ENCODE data around the gene ANXA2. TPM values are rescaled to one million over a fixed set of nuclear protein-coding genes. Genes with fewer than 3 reads are reported as not detected.
"Not testable (repeated sequence)": the region's sequence is repeated elsewhere in the genome, so short reads cannot be mapped to it uniquely, and the experiment has no call there.

The ANXA2 gene
- polyA plus RNA-seq, 2 donors, result 1,972 to 2,098 TPM

DNA sequence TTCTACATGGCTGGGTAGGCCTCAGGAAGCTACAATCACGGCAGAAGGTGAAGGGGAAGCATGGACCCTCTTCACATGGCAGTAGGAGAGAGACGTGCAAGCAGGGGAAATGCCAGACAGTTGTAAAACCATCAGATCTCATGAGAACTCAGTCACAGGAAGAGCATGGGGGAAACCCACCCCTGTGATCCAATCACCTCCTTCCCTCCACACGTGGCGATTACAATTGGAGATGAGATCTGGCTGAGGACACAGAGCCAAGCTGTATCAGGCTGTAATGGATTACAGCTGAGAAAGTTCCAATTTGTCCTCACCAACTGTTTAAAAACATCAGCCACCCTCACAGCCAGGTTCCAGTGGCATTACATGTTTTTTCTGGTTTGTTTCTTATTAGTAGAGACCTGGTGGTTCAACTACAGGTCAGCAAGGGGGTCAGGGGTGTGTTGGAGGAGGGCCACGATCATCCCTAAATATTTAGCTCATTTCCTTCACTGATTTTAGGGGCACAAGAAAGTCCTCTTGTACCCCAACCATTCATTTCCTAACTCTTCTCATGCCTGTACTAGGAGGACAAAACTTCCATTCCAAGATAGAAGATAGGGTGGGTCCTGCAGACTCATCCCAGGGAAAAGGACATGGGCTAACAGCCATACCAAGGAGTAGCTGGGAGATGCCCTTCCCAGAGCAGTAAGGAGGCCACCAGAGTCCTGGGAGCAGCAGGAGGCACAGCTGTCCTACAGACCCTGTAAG is 54.4 kb downstream of the ANXA2 start:
- no peaks in the 10 kb centered on the region for H3K9me3 ChIP-seq (ENCODE audit: control insufficient read depth in 2 of 2, insufficient read depth in 1 of 2, low read depth in 1 of 2, low read length in 1 of 2)
- peaks cover 2 to 3% of the 10 kb centered on the region in 2 donors for H3K4me1 ChIP-seq (ENCODE audit: control insufficient read depth in 2 of 2, insufficient read depth in 2 of 2, low read length in 1 of 2)
- 61 to 77% methylated on average over 5 of the region's 5 CpGs for WGBS, 2 donors
- H3K4me3 ChIP-seq (ENCODE audit: low read depth in 1 of 2, low read length in 2 of 2), result no peak overlapping the region
- H3K27ac ChIP-seq (ENCODE audit: low read depth in 2 of 2, low read length in 1 of 2), result no peak overlapping the region
- H3K36me3 ChIP-seq (ENCODE audit: control insufficient read depth in 2 of 2, insufficient read depth in 2 of 2, low read length in 1 of 2), result peaks cover 14 to 24% of the 10 kb centered on the region in 2 donors
- no peaks in the 10 kb centered on the region for H3K27me3 ChIP-seq (ENCODE audit: control insufficient read depth in 1 of 2, insufficient read depth in 2 of 2, low read length in 2 of 2)

DNA sequence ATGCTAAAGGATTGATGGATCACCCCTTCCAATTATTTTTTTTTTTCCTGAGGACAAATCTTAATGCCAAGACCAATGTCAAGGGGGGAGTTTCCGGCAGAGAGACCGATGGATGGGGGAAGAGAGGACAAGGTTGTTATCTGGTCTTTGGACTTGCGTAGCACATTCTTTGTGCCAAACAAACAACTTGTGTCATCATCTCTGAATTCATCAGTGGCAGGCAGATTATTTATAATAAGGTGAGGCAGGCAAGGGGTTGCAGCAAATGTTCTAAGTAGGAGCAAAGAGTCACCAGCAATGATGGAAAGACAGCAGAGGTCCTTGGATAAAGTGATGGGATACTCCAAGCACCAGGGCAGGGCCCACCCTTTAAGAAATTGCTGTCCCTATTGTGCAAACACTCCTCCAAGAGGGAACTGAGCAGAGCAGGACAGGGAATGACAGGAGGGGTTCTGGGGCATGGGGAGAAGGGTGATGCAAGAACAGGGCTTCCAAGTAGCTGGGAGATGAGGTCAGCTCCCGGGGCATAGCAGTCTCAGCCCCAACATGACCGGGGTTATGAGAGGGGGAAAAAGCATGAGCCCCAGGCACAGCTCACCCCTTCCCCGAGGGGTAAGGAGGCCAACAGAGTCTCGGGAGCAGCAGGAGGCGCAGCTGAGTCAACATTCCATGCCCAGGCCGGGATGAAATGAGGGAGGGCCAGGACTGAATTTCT is 57.4 kb downstream of the ANXA2 start:
- Histone ChIP-seq H3K4me3 (ENCODE audit: low read depth in 1 of 2, low read length in 2 of 2) (no peak overlapping the region), H3K27me3 (ENCODE audit: control insufficient read depth in 1 of 2, insufficient read depth in 2 of 2, low read length in 2 of 2) (no peaks in the 10 kb centered on the region), H3K9me3 (ENCODE audit: control insufficient read depth in 2 of 2, insufficient read depth in 1 of 2, low read depth in 1 of 2, low read length in 1 of 2) (no peaks in the 10 kb centered on the region), H3K27ac (ENCODE audit: low read depth in 2 of 2, low read length in 1 of 2) (no peak overlapping the region), H3K36me3 (ENCODE audit: control insufficient read depth in 2 of 2, insufficient read depth in 2 of 2, low read length in 1 of 2) (peaks cover 0 to 3% of the 10 kb centered on the region in 2 donors), H3K4me1 (ENCODE audit: control insufficient read depth in 2 of 2, insufficient read depth in 2 of 2, low read length in 1 of 2) (peaks cover 2 to 3% of the 10 kb centered on the region in 2 donors)
- WGBS, 2 donors, result 84 to 87% methylated on average over 9 of the region's 9 CpGs

DNA sequence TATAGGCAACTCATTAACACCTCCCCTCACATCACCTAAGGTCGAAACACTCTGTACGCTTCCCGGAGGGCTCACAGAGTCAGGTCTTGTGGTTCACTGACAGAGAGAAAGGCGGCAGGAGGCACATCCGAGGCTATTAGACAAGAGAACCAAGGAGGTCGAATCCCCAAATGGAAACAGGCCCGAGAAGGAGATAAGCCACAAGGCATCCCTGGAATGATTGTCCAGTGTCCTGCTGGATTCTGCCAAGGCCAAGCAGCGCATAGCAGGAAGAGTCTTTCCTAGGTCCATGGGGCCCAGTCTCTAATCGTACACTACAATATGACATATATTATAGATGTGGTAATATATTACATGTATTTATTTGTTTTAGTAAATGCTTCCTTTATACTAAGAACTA is 58.5 kb downstream of the ANXA2 start:
- peaks cover 2 to 3% of the 10 kb centered on the region in 2 donors for H3K4me1 ChIP-seq (ENCODE audit: control insufficient read depth in 2 of 2, insufficient read depth in 2 of 2, low read length in 1 of 2)
- no peaks in the 10 kb centered on the region for H3K9me3 ChIP-seq (ENCODE audit: control insufficient read depth in 2 of 2, insufficient read depth in 1 of 2, low read depth in 1 of 2, low read length in 1 of 2)
- 79 to 88% methylated on average over 9 of the region's 9 CpGs for WGBS, 2 donors
- H3K27me3 ChIP-seq (ENCODE audit: control insufficient read depth in 1 of 2, insufficient read depth in 2 of 2, low read length in 2 of 2), result no peaks in the 10 kb centered on the region
- no peak overlapping the region for H3K27ac ChIP-seq (ENCODE audit: low read depth in 2 of 2, low read length in 1 of 2)
- H3K4me3 ChIP-seq (ENCODE audit: low read depth in 1 of 2, low read length in 2 of 2), result no peak overlapping the region
- H3K36me3 ChIP-seq (ENCODE audit: control insufficient read depth in 2 of 2, insufficient read depth in 2 of 2, low read length in 1 of 2), result peaks cover 0 to 3% of the 10 kb centered on the region in 2 donors

DNA sequence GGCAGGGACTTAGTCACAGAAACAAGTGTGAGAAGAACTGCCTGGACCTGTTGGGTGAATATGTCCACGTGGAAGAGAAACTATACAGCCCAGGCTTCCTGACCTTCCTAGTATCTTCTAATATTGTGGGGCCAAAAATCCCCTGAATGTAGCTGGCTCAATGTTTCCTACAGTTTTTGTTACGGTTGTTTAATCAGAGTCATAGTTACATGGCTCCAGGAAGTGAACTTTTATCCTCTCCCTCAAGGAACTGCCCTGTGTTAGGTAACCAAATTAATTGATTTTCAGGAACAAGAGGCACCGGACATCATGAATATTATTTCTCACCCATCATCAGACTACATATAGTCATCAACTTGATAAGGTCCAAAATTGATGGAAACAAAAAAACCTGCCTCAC is 59.0 kb downstream of the ANXA2 start:
- Histone ChIP-seq H3K4me1 (ENCODE audit: control insufficient read depth in 2 of 2, insufficient read depth in 2 of 2, low read length in 1 of 2) (peaks cover 2 to 3% of the 10 kb centered on the region in 2 donors), H3K27ac (ENCODE audit: low read depth in 2 of 2, low read length in 1 of 2) (no peak overlapping the region), H3K4me3 (ENCODE audit: low read depth in 1 of 2, low read length in 2 of 2) (no peak overlapping the region), H3K36me3 (ENCODE audit: control insufficient read depth in 2 of 2, insufficient read depth in 2 of 2, low read length in 1 of 2) (peaks cover 0 to 3% of the 10 kb centered on the region in 2 donors), H3K27me3 (ENCODE audit: control insufficient read depth in 1 of 2, insufficient read depth in 2 of 2, low read length in 2 of 2) (no peaks in the 10 kb centered on the region), H3K9me3 (ENCODE audit: control insufficient read depth in 2 of 2, insufficient read depth in 1 of 2, low read depth in 1 of 2, low read length in 1 of 2) (no peaks in the 10 kb centered on the region)
- WGBS, 2 donors, result 57 to 58% methylated on average over 3 of the region's 3 CpGs

DNA sequence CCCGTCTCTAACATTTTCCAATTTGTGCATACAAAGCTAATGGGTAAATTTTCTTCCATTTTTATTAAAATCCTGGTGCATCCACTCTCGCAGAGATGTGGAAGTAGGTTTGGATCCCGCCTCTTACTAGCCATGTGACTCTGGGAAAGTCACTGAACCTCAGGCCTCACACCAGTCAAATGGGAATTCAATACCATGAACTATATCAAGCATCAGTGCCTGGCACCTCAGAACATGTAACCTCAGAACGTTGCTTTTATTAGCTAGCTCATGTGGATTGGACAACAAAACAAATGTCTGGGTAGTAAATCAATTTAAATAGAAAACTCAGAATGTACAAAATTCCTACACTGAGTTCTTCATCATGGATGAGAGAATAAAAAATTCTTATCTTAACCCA is 60.7 kb downstream of the ANXA2 start:
- WGBS, 2 donors, result 83 to 85% methylated on average over 4 of the region's 4 CpGs
- Histone ChIP-seq H3K9me3 (ENCODE audit: control insufficient read depth in 2 of 2, insufficient read depth in 1 of 2, low read depth in 1 of 2, low read length in 1 of 2) (no peaks in the 10 kb centered on the region), H3K36me3 (ENCODE audit: control insufficient read depth in 2 of 2, insufficient read depth in 2 of 2, low read length in 1 of 2) (peaks cover 0 to 3% of the 10 kb centered on the region in 2 donors), H3K27ac (ENCODE audit: low read depth in 2 of 2, low read length in 1 of 2) (no peak overlapping the region), H3K4me3 (ENCODE audit: low read depth in 1 of 2, low read length in 2 of 2) (no peak overlapping the region), H3K27me3 (ENCODE audit: control insufficient read depth in 1 of 2, insufficient read depth in 2 of 2, low read length in 2 of 2) (no peaks in the 10 kb centered on the region), H3K4me1 (ENCODE audit: control insufficient read depth in 2 of 2, insufficient read depth in 2 of 2, low read length in 1 of 2) (no peaks in the 10 kb centered on the region)

DNA sequence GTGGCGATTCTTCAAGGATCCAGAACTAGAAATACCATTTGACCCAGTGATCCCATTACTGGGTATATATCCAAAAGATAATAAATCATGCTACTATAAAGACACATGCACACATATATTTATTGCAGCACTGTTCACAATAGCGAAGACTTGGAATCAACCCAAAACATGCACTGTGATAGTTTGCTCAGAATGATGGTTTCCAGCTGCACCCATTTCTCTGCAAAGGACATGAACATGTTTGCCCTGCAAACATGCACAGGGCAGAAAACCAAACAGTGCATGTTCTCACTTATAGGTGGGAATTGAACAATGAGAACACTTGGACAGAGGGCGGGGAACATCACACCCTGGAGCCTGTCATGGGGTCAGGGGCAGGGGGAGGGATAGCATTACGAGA is 62.5 kb downstream of the ANXA2 start:
- not testable (repeated sequence) for H3K4me3 ChIP-seq (ENCODE audit: low read depth in 1 of 2, low read length in 2 of 2); H3K36me3 ChIP-seq (ENCODE audit: control insufficient read depth in 2 of 2, insufficient read depth in 2 of 2, low read length in 1 of 2); H3K27me3 ChIP-seq (ENCODE audit: control insufficient read depth in 1 of 2, insufficient read depth in 2 of 2, low read length in 2 of 2); H3K4me1 ChIP-seq (ENCODE audit: control insufficient read depth in 2 of 2, insufficient read depth in 2 of 2, low read length in 1 of 2); H3K27ac ChIP-seq (ENCODE audit: low read depth in 2 of 2, low read length in 1 of 2); H3K9me3 ChIP-seq (ENCODE audit: control insufficient read depth in 2 of 2, insufficient read depth in 1 of 2, low read depth in 1 of 2, low read length in 1 of 2)
- 69 to 72% methylated on average over 4 of the region's 4 CpGs for WGBS, 2 donors

DNA sequence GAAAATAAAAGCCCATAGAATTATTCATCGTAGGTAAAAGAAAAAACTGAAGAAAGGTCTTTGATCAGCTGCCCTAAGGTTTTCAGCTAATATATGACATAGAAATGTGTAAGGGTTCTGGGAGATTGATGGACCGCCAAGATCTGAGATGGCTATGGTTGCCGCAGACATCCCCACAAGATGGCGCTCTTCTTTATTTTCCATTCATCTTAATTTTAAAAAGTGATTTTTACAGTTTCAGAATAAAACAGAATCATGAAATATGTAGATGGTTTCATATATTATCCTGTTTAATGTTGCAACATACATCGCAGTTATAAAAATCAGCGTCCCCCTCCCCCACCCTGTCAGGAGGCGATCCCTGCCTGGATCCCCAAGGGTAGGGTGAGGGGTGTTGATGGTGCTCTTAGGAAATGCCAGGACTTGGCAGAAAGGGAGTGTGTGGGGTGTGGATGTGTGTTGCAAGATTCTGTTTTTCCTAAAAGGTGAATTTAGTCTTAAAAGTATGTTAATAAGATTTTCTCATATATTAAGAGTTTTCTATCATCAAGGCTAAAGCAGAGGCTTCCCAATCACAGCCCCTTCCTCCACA is 68.8 kb downstream of the ANXA2 start:
- no peaks in the 10 kb centered on the region for H3K27me3 ChIP-seq (ENCODE audit: control insufficient read depth in 1 of 2, insufficient read depth in 2 of 2, low read length in 2 of 2)
- WGBS, 2 donors, result 17% methylated on average over 7 of the region's 7 CpGs
- no peaks in the 10 kb centered on the region for H3K4me1 ChIP-seq (ENCODE audit: control insufficient read depth in 2 of 2, insufficient read depth in 2 of 2, low read length in 1 of 2)
- H3K4me3 ChIP-seq (ENCODE audit: low read depth in 1 of 2, low read length in 2 of 2), result no peak overlapping the region
- no peaks in the 10 kb centered on the region for H3K36me3 ChIP-seq (ENCODE audit: control insufficient read depth in 2 of 2, insufficient read depth in 2 of 2, low read length in 1 of 2)
- H3K9me3 ChIP-seq (ENCODE audit: control insufficient read depth in 2 of 2, insufficient read depth in 1 of 2, low read depth in 1 of 2, low read length in 1 of 2), result no peaks in the 10 kb centered on the region
- no peak overlapping the region for H3K27ac ChIP-seq (ENCODE audit: low read depth in 2 of 2, low read length in 1 of 2)

DNA sequence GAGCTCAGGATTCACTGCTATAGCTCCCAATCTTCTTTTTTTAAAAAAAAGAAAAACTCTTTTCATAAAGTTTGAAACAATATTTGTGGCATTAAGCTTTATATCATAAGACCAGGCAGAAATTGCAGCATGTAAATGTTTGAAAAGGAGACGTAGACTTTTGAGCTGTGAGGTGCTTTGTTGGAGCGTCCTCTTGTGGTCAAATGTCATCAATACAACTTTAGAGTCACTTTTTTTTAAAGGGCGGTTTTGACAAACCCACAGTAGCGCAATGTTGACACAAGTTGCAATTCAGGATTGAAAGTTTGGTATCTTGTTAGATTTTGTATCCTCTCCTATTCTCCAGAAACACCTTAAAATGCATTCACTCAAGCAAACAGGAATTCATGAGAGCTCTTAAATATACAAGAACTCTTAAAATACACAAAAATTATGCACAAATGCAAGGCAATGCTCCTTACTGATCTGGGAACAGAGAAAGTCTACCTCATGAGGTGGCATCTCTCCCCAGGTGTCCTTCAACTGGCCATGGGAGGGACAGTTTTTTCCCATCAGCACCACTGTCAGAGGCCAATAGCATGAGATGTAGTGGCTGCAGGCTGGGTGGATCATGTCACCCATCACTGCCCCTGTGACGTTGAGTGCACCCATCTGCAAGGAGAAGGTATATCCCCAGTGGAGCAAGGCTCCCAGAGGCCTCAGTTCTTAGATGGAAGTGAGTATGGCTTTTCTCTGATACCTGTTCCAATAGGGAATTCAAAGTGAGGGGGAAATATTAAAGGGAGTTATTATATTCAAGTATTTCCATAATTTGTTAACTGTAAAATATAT is 70.7 kb downstream of the ANXA2 start:
- Histone ChIP-seq H3K27me3 (ENCODE audit: control insufficient read depth in 1 of 2, insufficient read depth in 2 of 2, low read length in 2 of 2) (peaks cover 0 to 2% of the 10 kb centered on the region in 2 donors), H3K27ac (ENCODE audit: low read depth in 2 of 2, low read length in 1 of 2) (no peak overlapping the region), H3K36me3 (ENCODE audit: control insufficient read depth in 2 of 2, insufficient read depth in 2 of 2, low read length in 1 of 2) (no peaks in the 10 kb centered on the region), H3K4me1 (ENCODE audit: control insufficient read depth in 2 of 2, insufficient read depth in 2 of 2, low read length in 1 of 2) (no peaks in the 10 kb centered on the region), H3K4me3 (ENCODE audit: low read depth in 1 of 2, low read length in 2 of 2) (no peak overlapping the region), H3K9me3 (ENCODE audit: control insufficient read depth in 2 of 2, insufficient read depth in 1 of 2, low read depth in 1 of 2, low read length in 1 of 2) (no peaks in the 10 kb centered on the region)
- 16 to 20% methylated on average over 5 of the region's 5 CpGs for WGBS, 2 donors

DNA sequence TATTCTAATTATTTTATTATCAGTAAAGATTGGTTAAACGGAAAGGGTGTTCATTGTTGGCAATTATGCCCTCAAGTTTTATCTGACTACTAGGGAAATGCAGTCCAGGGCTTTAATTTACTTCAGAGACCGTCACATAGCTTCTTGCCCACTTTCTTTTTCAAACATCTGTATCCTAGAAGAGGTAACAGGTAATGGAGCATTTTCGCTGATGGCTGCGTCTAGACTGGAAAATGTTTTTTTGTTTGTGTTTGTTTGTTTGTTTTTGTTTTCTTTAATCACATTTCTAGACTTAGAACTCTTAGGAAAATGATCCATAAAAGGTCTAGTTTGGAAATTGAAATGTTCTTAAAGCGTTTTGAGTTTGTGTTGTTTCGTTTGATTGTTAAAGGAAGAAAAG is 71.4 kb downstream of the ANXA2 start:
- Histone ChIP-seq H3K36me3 (ENCODE audit: control insufficient read depth in 2 of 2, insufficient read depth in 2 of 2, low read length in 1 of 2) (no peaks in the 10 kb centered on the region), H3K27ac (ENCODE audit: low read depth in 2 of 2, low read length in 1 of 2) (no peak overlapping the region), H3K4me3 (ENCODE audit: low read depth in 1 of 2, low read length in 2 of 2) (no peak overlapping the region), H3K27me3 (ENCODE audit: control insufficient read depth in 1 of 2, insufficient read depth in 2 of 2, low read length in 2 of 2) (peaks cover 0 to 2% of the 10 kb centered on the region in 2 donors), H3K9me3 (ENCODE audit: control insufficient read depth in 2 of 2, insufficient read depth in 1 of 2, low read depth in 1 of 2, low read length in 1 of 2) (no peaks in the 10 kb centered on the region), H3K4me1 (ENCODE audit: control insufficient read depth in 2 of 2, insufficient read depth in 2 of 2, low read length in 1 of 2) (no peaks in the 10 kb centered on the region)
- 25 to 32% methylated on average over 6 of the region's 6 CpGs for WGBS, 2 donors
